ENCODE measurements around the gene PRPS1L1. TPM values are rescaled to one million over a fixed set of nuclear protein-coding genes. Genes with fewer than 3 reads are reported as not detected.

PRPS1L1 gene
- total and polyA plus RNA-seq, 2 experiments from 2014 or later: not detected

DNA sequence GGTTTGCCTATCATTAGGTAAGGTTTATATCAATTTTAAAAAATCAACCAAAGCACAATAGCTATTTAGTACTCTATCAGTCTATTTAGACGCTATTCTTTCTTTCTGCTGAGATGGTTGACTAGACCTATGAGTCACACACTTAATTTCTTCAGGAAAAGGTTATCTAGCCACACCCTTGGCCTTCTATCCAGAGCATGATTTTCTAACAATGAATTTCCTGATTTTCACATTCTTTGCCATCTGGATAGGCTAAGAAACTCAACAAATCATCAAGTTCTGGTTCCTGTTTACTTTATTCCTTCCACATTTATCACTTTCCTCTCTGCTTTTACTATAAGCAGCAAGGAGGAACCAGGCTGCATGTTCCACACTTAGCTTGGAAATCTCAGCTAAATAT, 8.1 kb downstream of the PRPS1L1 start:
- Histone ChIP-seq H3F3A (ENCODE audit: insufficient read depth) (peaks cover 22% of the 10 kb centered on the region), H4K20me1 (ENCODE audit: insufficient read depth) (no peaks in the 10 kb centered on the region), H3K9me2 (ENCODE audit: insufficient read depth) (no peaks in the 10 kb centered on the region), H3K4me3 (peak overlapping the region; percentile 34), H3K79me2 (ENCODE audit: insufficient read depth) (no peaks in the 10 kb centered on the region), H3K27me3 (replicated peaks; ENCODE audit: insufficient read depth) (no peaks in the 10 kb centered on the region), H3K9ac (peak overlapping the region; percentile 48), H3K4me2 (ENCODE audit: unreplicated experiment) (peak overlapping the region; percentile 60), H3K4me1 (ENCODE audit: insufficient read depth) (peaks cover 27% of the 10 kb centered on the region), H3K27ac (peak overlapping the region; percentile 71), H3K36me3 (ENCODE audit: low read depth) (no peaks in the 10 kb centered on the region), H3K9me3 (ENCODE audit: low read depth) (no peaks in the 10 kb centered on the region), H2AFZ (peak overlapping the region; percentile 62)
- TF ChIP-seq EZH2 (IDR thresholded peaks at IDR 0.05; ENCODE audit: insufficient read depth, poor library complexity, severe bottlenecking) (no peak), EZH2phosphoT487 (IDR thresholded peaks at IDR 0.05; ENCODE audit: insufficient read depth, low read depth) (no peak)
- peak; percentile 80 for DNase-seq
- WGBS, 2 experiments (ENCODE audit: low coverage in 1 of 2, low lambda C conversion rate in 2 of 2, missing lambda C conversion rate in 2 of 2): 0% methylated on average over 1 of the region's 1 CpG
- in situ Hi-C loops (cut with MboI): no loop called here

- no peaks in the 10 kb centered on the region for H3K9me3 ChIP-seq (ENCODE audit: low read depth)
- DNase-seq: peak; percentile 15
- H3K27me3 ChIP-seq (replicated peaks; ENCODE audit: insufficient read depth): no peaks in the 10 kb centered on the region
- no peaks in the 10 kb centered on the region for H3K36me3 ChIP-seq (ENCODE audit: low read depth)
- 37 to 38% methylated on average over 5 of the region's 5 CpGs for WGBS, 2 experiments (ENCODE audit: low coverage in 1 of 2, low lambda C conversion rate in 2 of 2, missing lambda C conversion rate in 2 of 2)
- H3K4me2 ChIP-seq (ENCODE audit: unreplicated experiment): peak overlapping the region; percentile 60
- peak overlapping the region; percentile 62 for H2AFZ ChIP-seq
- peak overlapping the region; percentile 48 for H3K9ac ChIP-seq
- H3K9me2 ChIP-seq (ENCODE audit: insufficient read depth): no peaks in the 10 kb centered on the region
- no peak overlapping the region for H3K4me3 ChIP-seq
- peak overlapping the region; percentile 71 for H3K27ac ChIP-seq
- H3K4me1 ChIP-seq (ENCODE audit: insufficient read depth): peaks cover 36% of the 10 kb centered on the region
- H4K20me1 ChIP-seq (ENCODE audit: insufficient read depth): no peaks in the 10 kb centered on the region
- TF ChIP-seq EZH2 (IDR thresholded peaks at IDR 0.05; ENCODE audit: insufficient read depth, poor library complexity, severe bottlenecking) (no peak), EZH2phosphoT487 (IDR thresholded peaks at IDR 0.05; ENCODE audit: insufficient read depth, low read depth) (no peak)
- in situ Hi-C loops (cut with MboI): no loop called here
- peaks cover 22% of the 10 kb centered on the region for H3F3A ChIP-seq (ENCODE audit: insufficient read depth)
- no peaks in the 10 kb centered on the region for H3K79me2 ChIP-seq (ENCODE audit: insufficient read depth)
These were observed 9.1 kb downstream of the PRPS1L1 start for GRCh38 chr7:18018296-18019215.

GRCh38 chr7:18016547-18017444, 10.8 kb downstream of the PRPS1L1 start:
- DNase-seq: no peak
- Histone ChIP-seq H3K9me3 (ENCODE audit: low read depth) (no peaks in the 10 kb centered on the region), H3K9me2 (ENCODE audit: insufficient read depth) (no peaks in the 10 kb centered on the region), H3K79me2 (ENCODE audit: insufficient read depth) (no peaks in the 10 kb centered on the region), H3K36me3 (ENCODE audit: low read depth) (no peaks in the 10 kb centered on the region), H4K20me1 (ENCODE audit: insufficient read depth) (no peaks in the 10 kb centered on the region), H3K4me2 (ENCODE audit: unreplicated experiment) (no peak overlapping the region), H3K4me3 (no peak overlapping the region), H3F3A (ENCODE audit: insufficient read depth) (peaks cover 22% of the 10 kb centered on the region), H3K27ac (no peak overlapping the region), H3K4me1 (ENCODE audit: insufficient read depth) (peaks cover 36% of the 10 kb centered on the region), H3K27me3 (replicated peaks; ENCODE audit: insufficient read depth) (no peaks in the 10 kb centered on the region; the same call in 1 of the 2 replicates), H2AFZ (no peak overlapping the region), H3K9ac (no peak overlapping the region)
- 81 to 85% methylated on average over 9 of the region's 9 CpGs for WGBS, 2 experiments (ENCODE audit: low coverage in 1 of 2, low lambda C conversion rate in 2 of 2, missing lambda C conversion rate in 2 of 2)
- TF ChIP-seq EZH2phosphoT487 (IDR thresholded peaks at IDR 0.05; ENCODE audit: insufficient read depth, low read depth): no peak
- no peak for TF ChIP-seq EZH2 (IDR thresholded peaks at IDR 0.05; ENCODE audit: insufficient read depth, poor library complexity, severe bottlenecking)
- in situ Hi-C loops (cut with MboI): no loop called here

DNA sequence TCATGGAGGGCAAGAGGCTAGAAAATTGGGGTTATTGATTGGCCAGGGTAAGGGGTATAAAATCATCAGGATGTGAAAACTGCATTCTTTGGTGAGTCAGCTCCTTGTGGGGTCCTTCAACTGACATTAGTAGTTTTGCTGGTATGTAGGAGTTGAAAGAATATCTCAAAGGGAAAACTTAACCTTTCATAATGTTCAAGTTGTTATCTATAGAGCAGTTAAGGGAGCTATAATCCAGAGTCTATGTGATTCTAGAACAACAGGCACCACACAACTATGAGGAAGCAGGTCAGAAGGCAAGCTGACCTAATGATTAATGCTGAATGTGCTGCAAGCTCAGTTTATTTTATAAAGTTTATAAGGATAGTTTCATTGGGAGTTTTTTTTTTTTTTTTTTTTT, 13.7 kb downstream of the PRPS1L1 start:
- DNase-seq: peak; percentile 25

More for the DNA sequence above, 13.7 kb downstream of the PRPS1L1 start:
- H4K20me1 ChIP-seq (ENCODE audit: insufficient read depth): no peaks in the 10 kb centered on the region
- H3K9ac ChIP-seq: no peak overlapping the region
- TF ChIP-seq EZH2 (IDR thresholded peaks at IDR 0.05; ENCODE audit: insufficient read depth, poor library complexity, severe bottlenecking) (no peak), EZH2phosphoT487 (IDR thresholded peaks at IDR 0.05; ENCODE audit: insufficient read depth, low read depth) (no peak)
- H3K4me2 ChIP-seq (ENCODE audit: unreplicated experiment): no peak overlapping the region
- peaks cover 5% of the 10 kb centered on the region; the same call in 1 of the 2 replicates for H3F3A ChIP-seq (ENCODE audit: insufficient read depth)
- H3K9me2 ChIP-seq (ENCODE audit: insufficient read depth): no peaks in the 10 kb centered on the region
- no peaks in the 10 kb centered on the region for H3K36me3 ChIP-seq (ENCODE audit: low read depth)
- no peak overlapping the region for H2AFZ ChIP-seq
- H3K27ac ChIP-seq: no peak overlapping the region
- H3K4me3 ChIP-seq: no peak overlapping the region
- H3K9me3 ChIP-seq (ENCODE audit: low read depth): no peaks in the 10 kb centered on the region
- H3K4me1 ChIP-seq (ENCODE audit: insufficient read depth): peaks cover 18% of the 10 kb centered on the region
- H3K79me2 ChIP-seq (ENCODE audit: insufficient read depth): no peaks in the 10 kb centered on the region
- H3K27me3 ChIP-seq (replicated peaks; ENCODE audit: insufficient read depth): no peaks in the 10 kb centered on the region; the same call in 1 of the 2 replicates
- in situ Hi-C loops (cut with MboI): no loop called here

All from GM23248 (cell line).